ENCODE results near the gene MARK3.

Gene MARK3

GRCh38 chr14:103496776-103497175, 111.6 kb downstream of the MARK3 start:
- H3K27ac ChIP-seq: no peak overlapping the region
- TF ChIP-seq CTCF (conservative IDR thresholded peaks at IDR 0.05) (no peak), ZFX (IDR thresholded peaks at IDR 0.05) (no peak)

- no peak overlapping the region for H3K27ac ChIP-seq
- TF ChIP-seq CTCF (conservative IDR thresholded peaks at IDR 0.05): no peak
- TF ChIP-seq ZFX (IDR thresholded peaks at IDR 0.05): no peak
Observed at GRCh38 chr14:103499709-103500108, 114.5 kb downstream of the MARK3 start.

- TF ChIP-seq ZFX (IDR thresholded peaks at IDR 0.05) (no peak), CTCF (conservative IDR thresholded peaks at IDR 0.05) (peak; percentile 99)
- H3K27ac ChIP-seq: no peak overlapping the region
Observed at GRCh38 chr14:103500148-103500990, 115.2 kb downstream of the MARK3 start.

- H3K27ac ChIP-seq: no peak overlapping the region
- no peak for TF ChIP-seq ZFX (IDR thresholded peaks at IDR 0.05)
- TF ChIP-seq CTCF (conservative IDR thresholded peaks at IDR 0.05): no peak
Observed at GRCh38 chr14:103501041-103501870, 116.0 kb downstream of the MARK3 start.

- H3K27ac ChIP-seq: no peak overlapping the region
- TF ChIP-seq CTCF (conservative IDR thresholded peaks at IDR 0.05) (no peak), ZFX (IDR thresholded peaks at IDR 0.05) (no peak)
Observed at GRCh38 chr14:103501921-103502669, 116.9 kb downstream of the MARK3 start.

- no peak overlapping the region for H3K27ac ChIP-seq
- no peak for TF ChIP-seq ZFX (IDR thresholded peaks at IDR 0.05)
- TF ChIP-seq CTCF (conservative IDR thresholded peaks at IDR 0.05): no peak
Observed at GRCh38 chr14:103502877-103503276, 117.7 kb downstream of the MARK3 start.
